Measurements from ENCODE around the gene AIFM2. TPM values are rescaled to one million over a fixed set of nuclear protein-coding genes. Genes with fewer than 3 reads are reported as not detected.
A peak's percentile ranks its signal among the peaks of the same experiment; 100 is the strongest.

AIFM2 gene
- total and polyA plus RNA-seq, 2 of the 13 experiments (the other 11 are each of a cell fraction or from before 2014, with no cell fraction given) = 20.3 to 29.5 TPM

- TF ChIP-seq LRRFIP1 (CRISPR knock-in tag; conservative IDR thresholded peaks at IDR 0.05) (no peak), ZNF367 (CRISPR knock-in tag; IDR thresholded peaks at IDR 0.05; ENCODE audit: borderline replicate concordance) (no peak), DDIT3 (CRISPR knock-in tag; IDR thresholded peaks at IDR 0.05) (no peak), ZBTB20 (CRISPR knock-in tag; IDR thresholded peaks at IDR 0.05; ENCODE audit: borderline replicate concordance, low read depth) (peak; percentile 46; the same call in 1 of the 2 replicates), ZSCAN30 (CRISPR knock-in tag; IDR thresholded peaks at IDR 0.05) (no peak), ZNF629 (CRISPR knock-in tag; conservative IDR thresholded peaks at IDR 0.05) (0 out of 2 replicates have a peak, but pooled peaks have one; percentile 13), ZNF180 (CRISPR knock-in tag; IDR thresholded peaks at IDR 0.05; ENCODE audit: borderline replicate concordance, low read depth) (no peak), ZNF747 (CRISPR knock-in tag; IDR thresholded peaks at IDR 0.05; ENCODE audit: borderline replicate concordance) (no peak; the same call in 1 of the 2 replicates), PLSCR1 (CRISPR knock-in tag; IDR thresholded peaks at IDR 0.05; ENCODE audit: borderline replicate concordance) (no peak), RNF2 (conservative IDR thresholded peaks at IDR 0.05; ENCODE audit: low read depth) (peak; percentile 36; the same call in 1 of the 2 replicates), ZNF546 (CRISPR knock-in tag; conservative IDR thresholded peaks at IDR 0.05) (no peak)
- TF ChIP-seq, protein P1, sequence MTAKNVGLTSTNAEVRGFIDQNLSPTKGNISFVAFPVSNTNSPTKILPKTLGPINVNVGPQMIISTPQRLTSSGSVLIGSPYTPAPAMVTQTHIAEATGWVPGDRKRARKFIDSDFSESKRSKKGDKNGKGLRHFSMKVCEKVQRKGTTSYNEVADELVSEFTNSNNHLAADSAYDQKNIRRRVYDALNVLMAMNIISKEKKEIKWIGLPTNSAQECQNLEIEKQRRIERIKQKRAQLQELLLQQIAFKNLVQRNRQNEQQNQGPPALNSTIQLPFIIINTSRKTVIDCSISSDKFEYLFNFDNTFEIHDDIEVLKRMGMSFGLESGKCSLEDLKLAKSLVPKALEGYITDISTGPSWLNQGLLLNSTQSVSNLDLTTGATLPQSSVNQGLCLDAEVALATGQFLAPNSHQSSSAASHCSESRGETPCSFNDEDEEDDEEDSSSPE (CRISPR knock-in tag; IDR thresholded peaks at IDR 0.05) = peak; percentile 80
- TF ChIP-seq, protein P2, sequence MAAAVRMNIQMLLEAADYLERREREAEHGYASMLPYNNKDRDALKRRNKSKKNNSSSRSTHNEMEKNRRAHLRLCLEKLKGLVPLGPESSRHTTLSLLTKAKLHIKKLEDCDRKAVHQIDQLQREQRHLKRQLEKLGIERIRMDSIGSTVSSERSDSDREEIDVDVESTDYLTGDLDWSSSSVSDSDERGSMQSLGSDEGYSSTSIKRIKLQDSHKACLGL (CRISPR knock-in tag; IDR thresholded peaks at IDR 0.05) = peak; percentile 56; the same call in 1 of the 2 replicates
Measured at GRCh38 chr10:70132098-70133029, at the start of gene AIFM2 (continued).

Measured in HepG2 (cell line).